ENCODE results near the gene ABCD3. TPM values are rescaled to one million over a fixed set of nuclear protein-coding genes. Genes with fewer than 3 reads are reported as not detected.

ABCD3 gene
- polyA plus RNA-seq, 1 of the 3 experiments (the other 2 are of a cell fraction): 6.5 TPM

DNA sequence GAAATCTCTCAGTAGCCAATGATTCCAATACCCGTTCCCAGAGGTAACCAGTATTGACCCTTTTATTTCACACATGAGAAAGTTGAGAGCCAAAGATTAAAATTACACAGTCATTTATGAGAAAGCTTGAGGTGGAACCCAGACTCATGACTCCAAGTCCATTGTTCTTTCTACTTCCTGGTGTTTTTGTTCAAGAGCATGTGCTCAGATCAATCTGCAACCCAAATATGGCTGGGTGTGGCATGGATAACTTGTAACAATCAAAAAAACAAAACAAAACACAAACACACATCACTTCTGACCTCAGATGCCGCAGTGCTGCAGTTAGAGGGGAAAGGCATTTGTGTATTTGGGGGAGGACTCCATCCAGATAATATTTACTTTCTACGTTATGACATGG is 18.7 kb upstream of the ABCD3 start:
- no peaks in the 10 kb centered on the region for H3K4me1 ChIP-seq (ENCODE audit: control insufficient read depth in 1 of 2, insufficient read depth in 2 of 2, low read depth in 1 of 2, low read length in 1 of 2)
- H3K4me3 ChIP-seq (ENCODE audit: low read depth in 2 of 2, low read length in 1 of 2): no peak overlapping the region
- H2AFZ ChIP-seq (ENCODE audit: low read depth): no peak overlapping the region
- no peaks in the 10 kb centered on the region for H3F3A ChIP-seq (replicated peaks; ENCODE audit: insufficient read depth)
- ChIA-PET POLR2A (no interaction called here), CTCF (interaction anchor here (1.0 kb wide), 1 partner anchor 17 kb away, joined by 3 read pairs; no protein-coding TSS in a partner anchor)
- H3K9me3 ChIP-seq: no peaks in the 10 kb centered on the region
- no peaks in the 10 kb centered on the region for H3K9me2 ChIP-seq
- no peaks in the 10 kb centered on the region for H3K36me3 ChIP-seq (replicated peaks in 1 of 2; ENCODE audit: control insufficient read depth in 1 of 2, insufficient read depth in 2 of 2, low read length in 1 of 2)
- H3K4me2 ChIP-seq: no peak overlapping the region
- no peaks in the 10 kb centered on the region for H4K20me1 ChIP-seq (ENCODE audit: insufficient read depth)
- no peaks in the 10 kb centered on the region for H3K79me2 ChIP-seq (ENCODE audit: insufficient read depth)
- 84% methylated on average over 3 of the region's 3 CpGs for WGBS (ENCODE audit: low lambda C conversion rate)
- H3K27ac ChIP-seq (ENCODE audit: low read depth in 2 of 2, low read length in 1 of 2): no peak overlapping the region
- H3K9ac ChIP-seq: no peak overlapping the region
- TF ChIP-seq, protein P1, sequence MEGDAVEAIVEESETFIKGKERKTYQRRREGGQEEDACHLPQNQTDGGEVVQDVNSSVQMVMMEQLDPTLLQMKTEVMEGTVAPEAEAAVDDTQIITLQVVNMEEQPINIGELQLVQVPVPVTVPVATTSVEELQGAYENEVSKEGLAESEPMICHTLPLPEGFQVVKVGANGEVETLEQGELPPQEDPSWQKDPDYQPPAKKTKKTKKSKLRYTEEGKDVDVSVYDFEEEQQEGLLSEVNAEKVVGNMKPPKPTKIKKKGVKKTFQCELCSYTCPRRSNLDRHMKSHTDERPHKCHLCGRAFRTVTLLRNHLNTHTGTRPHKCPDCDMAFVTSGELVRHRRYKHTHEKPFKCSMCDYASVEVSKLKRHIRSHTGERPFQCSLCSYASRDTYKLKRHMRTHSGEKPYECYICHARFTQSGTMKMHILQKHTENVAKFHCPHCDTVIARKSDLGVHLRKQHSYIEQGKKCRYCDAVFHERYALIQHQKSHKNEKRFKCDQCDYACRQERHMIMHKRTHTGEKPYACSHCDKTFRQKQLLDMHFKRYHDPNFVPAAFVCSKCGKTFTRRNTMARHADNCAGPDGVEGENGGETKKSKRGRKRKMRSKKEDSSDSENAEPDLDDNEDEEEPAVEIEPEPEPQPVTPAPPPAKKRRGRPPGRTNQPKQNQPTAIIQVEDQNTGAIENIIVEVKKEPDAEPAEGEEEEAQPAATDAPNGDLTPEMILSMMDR (IDR thresholded peaks at IDR 0.05): no peak
- DNase-seq: no peak
- no peaks in the 10 kb centered on the region for H3K27me3 ChIP-seq (ENCODE audit: insufficient read depth)

DNA sequence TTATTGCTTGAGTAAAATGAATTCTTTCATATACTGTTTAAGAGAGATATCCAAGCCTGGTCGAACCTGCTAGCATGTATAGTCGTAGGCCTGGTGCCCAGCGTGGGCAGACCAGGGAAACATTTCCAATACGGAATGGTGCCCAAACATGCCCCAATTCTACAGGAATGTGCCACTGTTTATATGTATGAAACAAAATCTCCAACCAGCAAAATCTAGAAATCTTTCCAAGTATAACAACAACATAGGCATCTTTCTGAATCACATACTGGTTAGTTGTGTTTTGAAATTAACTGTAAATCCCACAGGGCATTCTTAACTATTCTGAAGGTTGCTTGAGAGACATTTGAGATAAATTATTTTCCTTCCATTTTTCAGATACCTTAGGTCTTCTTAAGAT is 17.0 kb upstream of the ABCD3 start:
- H2AFZ ChIP-seq (ENCODE audit: low read depth): no peak overlapping the region
- H3K4me2 ChIP-seq: no peak overlapping the region
- H3K4me1 ChIP-seq (ENCODE audit: control insufficient read depth in 1 of 2, insufficient read depth in 2 of 2, low read depth in 1 of 2, low read length in 1 of 2): no peaks in the 10 kb centered on the region
- H3K4me3 ChIP-seq (ENCODE audit: low read depth in 2 of 2, low read length in 1 of 2): no peak overlapping the region
- H3K27ac ChIP-seq (ENCODE audit: low read depth in 2 of 2, low read length in 1 of 2): no peak overlapping the region
- no peaks in the 10 kb centered on the region for H4K20me1 ChIP-seq (ENCODE audit: insufficient read depth)
- ChIA-PET POLR2A (no interaction called here), CTCF (no interaction called here)
- no peak for TF ChIP-seq TEAD4 (IDR thresholded peaks at IDR 0.05; ENCODE audit: borderline replicate concordance, insufficient read depth)
- TF ChIP-seq MEF2A (IDR thresholded peaks at IDR 0.05; ENCODE audit: borderline replicate concordance, low read depth): no peak
- no peak for TF ChIP-seq FOXJ3 (CRISPR knock-in tag; IDR thresholded peaks at IDR 0.05)
- no peak for TF ChIP-seq ELF1 (IDR thresholded peaks at IDR 0.05)
- no peak for TF ChIP-seq FOXM1 (IDR thresholded peaks at IDR 0.05; ENCODE audit: low read depth)
- TF ChIP-seq CHD2 (IDR thresholded peaks at IDR 0.05; ENCODE audit: low read length, partially characterized antibody): no peak
- TF ChIP-seq TCF12 (IDR thresholded peaks at IDR 0.05): no peak
- TF ChIP-seq MXI1 (IDR thresholded peaks at IDR 0.05; ENCODE audit: low read depth, low read length): no peak
- TF ChIP-seq, protein P2, sequence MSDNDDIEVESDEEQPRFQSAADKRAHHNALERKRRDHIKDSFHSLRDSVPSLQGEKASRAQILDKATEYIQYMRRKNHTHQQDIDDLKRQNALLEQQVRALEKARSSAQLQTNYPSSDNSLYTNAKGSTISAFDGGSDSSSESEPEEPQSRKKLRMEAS (IDR thresholded peaks at IDR 0.05; ENCODE audit: low read depth): no peak
- TF ChIP-seq, protein P3, sequence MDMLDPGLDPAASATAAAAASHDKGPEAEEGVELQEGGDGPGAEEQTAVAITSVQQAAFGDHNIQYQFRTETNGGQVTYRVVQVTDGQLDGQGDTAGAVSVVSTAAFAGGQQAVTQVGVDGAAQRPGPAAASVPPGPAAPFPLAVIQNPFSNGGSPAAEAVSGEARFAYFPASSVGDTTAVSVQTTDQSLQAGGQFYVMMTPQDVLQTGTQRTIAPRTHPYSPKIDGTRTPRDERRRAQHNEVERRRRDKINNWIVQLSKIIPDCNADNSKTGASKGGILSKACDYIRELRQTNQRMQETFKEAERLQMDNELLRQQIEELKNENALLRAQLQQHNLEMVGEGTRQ (IDR thresholded peaks at IDR 0.05; ENCODE audit: borderline replicate concordance, low read depth, low read length): no peak
- TF ChIP-seq EP300 (IDR thresholded peaks at IDR 0.05; ENCODE audit: borderline replicate concordance in 1 of 2, low read depth in 1 of 2, low read length in 1 of 2): no peak
- no peak for TF ChIP-seq RAD21 (IDR thresholded peaks at IDR 0.05; ENCODE audit: low read length)
- TF ChIP-seq, protein P4, sequence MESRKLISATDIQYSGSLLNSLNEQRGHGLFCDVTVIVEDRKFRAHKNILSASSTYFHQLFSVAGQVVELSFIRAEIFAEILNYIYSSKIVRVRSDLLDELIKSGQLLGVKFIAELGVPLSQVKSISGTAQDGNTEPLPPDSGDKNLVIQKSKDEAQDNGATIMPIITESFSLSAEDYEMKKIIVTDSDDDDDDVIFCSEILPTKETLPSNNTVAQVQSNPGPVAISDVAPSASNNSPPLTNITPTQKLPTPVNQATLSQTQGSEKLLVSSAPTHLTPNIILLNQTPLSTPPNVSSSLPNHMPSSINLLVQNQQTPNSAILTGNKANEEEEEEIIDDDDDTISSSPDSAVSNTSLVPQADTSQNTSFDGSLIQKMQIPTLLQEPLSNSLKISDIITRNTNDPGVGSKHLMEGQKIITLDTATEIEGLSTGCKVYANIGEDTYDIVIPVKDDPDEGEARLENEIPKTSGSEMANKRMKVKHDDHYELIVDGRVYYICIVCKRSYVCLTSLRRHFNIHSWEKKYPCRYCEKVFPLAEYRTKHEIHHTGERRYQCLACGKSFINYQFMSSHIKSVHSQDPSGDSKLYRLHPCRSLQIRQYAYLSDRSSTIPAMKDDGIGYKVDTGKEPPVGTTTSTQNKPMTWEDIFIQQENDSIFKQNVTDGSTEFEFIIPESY (IDR thresholded peaks at IDR 0.05; ENCODE audit: borderline replicate concordance, low read depth): no peak
- no peak for TF ChIP-seq RCOR1 (IDR thresholded peaks at IDR 0.05; ENCODE audit: low read length)
- TF ChIP-seq, protein P5, sequence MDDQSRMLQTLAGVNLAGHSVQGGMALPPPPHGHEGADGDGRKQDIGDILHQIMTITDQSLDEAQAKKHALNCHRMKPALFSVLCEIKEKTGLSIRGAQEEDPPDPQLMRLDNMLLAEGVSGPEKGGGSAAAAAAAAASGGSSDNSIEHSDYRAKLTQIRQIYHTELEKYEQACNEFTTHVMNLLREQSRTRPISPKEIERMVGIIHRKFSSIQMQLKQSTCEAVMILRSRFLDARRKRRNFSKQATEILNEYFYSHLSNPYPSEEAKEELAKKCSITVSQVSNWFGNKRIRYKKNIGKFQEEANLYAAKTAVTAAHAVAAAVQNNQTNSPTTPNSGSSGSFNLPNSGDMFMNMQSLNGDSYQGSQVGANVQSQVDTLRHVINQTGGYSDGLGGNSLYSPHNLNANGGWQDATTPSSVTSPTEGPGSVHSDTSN (IDR thresholded peaks at IDR 0.05): no peak
- no peak for TF ChIP-seq YY1 (IDR thresholded peaks at IDR 0.05; ENCODE audit: low read depth)
- H3K9me2 ChIP-seq: no peaks in the 10 kb centered on the region
- no peak for DNase-seq
- H3K36me3 ChIP-seq (replicated peaks in 1 of 2; ENCODE audit: control insufficient read depth in 1 of 2, insufficient read depth in 2 of 2, low read length in 1 of 2): no peaks in the 10 kb centered on the region
- H3K27me3 ChIP-seq (ENCODE audit: insufficient read depth): no peaks in the 10 kb centered on the region; the same call in 1 of the 2 replicates
- H3K79me2 ChIP-seq (ENCODE audit: insufficient read depth): no peaks in the 10 kb centered on the region
- H3K9me3 ChIP-seq: no peaks in the 10 kb centered on the region
- H3K9ac ChIP-seq: no peak overlapping the region
- WGBS (ENCODE audit: low lambda C conversion rate): 88% methylated on average over 4 of the region's 4 CpGs
- H3F3A ChIP-seq (replicated peaks; ENCODE audit: insufficient read depth): no peaks in the 10 kb centered on the region
